NK-92 treated with Interleukin-12 subunit alpha and Interleukin-12 subunit beta, amount 100 ng/mL, for 24 hours (cell line): ENCODE measurements around the gene FMN2.
"Not testable (repeated sequence)": the region's sequence is repeated elsewhere in the genome, so short reads cannot be mapped to it uniquely, and the experiment has no call there.

Experiments used
- DNase-seq: peaks from one replicate; lab custom pipeline; 2025; lab: John Stamatoyannopoulos, UW

The FMN2 gene

DNA sequence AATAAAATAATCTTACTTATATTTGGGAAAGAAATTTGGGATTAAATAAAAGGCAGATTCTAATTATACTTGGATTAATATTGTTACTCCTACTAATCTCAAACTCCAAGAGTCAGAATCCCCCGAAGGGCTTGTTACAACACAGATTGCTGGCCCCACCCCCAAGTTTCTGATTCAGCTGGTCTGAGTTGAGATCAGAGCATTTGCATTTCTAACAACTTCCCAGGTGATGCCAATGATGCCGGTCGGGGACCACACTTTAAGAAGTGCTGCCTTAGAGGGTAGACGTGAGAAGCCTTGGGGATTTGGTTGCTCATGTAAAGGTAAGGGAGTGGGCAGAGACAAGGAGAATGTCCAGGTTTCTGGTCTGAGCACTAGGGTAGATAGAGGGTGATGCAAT is 47.2 kb downstream of the FMN2 start:
- no peak for DNase-seq

- no peak for DNase-seq
Measured at GRCh38 chr1:240139511-240139910, 47.8 kb downstream of the FMN2 start.

- no peak for DNase-seq
Measured at GRCh38 chr1:240145120-240145519, 53.4 kb downstream of the FMN2 start.

DNA sequence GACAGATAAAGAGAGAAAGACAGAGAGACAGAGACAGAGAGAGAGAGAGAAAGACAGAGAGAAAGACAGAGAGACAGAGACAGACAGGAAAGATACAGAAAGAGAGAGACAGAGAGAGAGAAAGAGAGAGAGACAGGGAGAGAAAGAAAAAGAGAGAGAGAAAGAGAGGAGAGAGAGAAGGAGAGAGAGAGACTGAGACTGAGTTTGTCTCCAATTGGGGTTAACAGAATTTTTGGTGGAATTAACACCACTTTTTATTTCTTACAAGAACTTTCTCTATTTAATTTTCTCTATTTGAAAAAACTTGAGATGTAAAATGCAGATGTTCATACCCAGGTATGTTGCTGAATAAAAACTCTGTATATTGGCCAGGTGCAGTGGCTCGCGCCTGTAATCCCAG is 56.6 kb downstream of the FMN2 start:
- no peak for DNase-seq

DNA sequence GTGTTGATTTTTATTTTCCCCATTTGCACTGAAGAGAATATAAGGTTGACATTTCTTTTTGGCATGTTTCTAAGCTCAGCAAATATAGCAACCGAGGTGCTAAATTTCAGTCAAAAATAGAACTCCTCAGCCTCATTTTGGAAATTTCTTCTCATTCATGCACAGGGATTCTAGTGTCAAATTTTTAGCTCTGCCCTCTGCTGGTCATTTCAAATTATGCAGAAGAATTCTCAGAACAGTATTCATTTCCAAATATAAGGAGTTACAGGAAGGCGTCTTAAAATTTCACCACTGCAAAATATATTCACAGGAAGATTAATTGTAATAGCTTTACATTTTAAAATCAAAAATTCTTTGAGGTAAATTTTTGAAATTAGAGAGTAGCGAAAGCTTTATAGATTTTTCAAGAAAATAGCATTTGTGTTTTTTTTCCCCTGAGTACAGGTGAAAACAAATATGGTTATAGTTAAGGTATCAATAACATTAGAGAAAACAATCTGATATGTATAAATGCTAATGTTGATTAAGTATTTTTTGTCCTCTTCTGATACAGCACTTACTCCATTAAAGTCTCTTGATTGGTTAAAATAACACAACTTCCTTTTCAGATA is 57.9 kb downstream of the FMN2 start:
- DNase-seq: no peak

- DNase-seq: peak; percentile 42
Measured at GRCh38 chr1:240151136-240151735, 59.6 kb downstream of the FMN2 start.

GRCh38 chr1:240152611-240153297 is 61.1 kb downstream of the FMN2 start:
- peak; percentile 54 for DNase-seq

DNA sequence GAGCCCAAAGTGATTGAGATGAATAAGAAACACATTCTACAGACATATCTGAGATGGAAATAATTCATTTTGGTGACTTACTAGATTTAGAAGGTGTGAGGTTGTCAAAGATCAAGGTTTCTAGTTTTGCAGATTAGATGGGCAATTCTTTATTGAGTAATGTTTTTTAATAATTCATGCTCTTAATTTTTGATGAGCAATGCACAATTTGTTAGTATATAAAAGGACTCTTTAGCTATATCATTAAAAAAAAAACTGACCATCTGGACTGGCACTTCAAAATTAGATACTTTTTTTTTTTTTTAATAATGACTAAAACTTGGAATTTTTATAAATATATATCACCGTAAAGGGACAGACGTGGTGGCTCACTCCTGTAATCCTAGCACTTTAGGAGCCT is 63.9 kb downstream of the FMN2 start:
- no peak for DNase-seq

DNA sequence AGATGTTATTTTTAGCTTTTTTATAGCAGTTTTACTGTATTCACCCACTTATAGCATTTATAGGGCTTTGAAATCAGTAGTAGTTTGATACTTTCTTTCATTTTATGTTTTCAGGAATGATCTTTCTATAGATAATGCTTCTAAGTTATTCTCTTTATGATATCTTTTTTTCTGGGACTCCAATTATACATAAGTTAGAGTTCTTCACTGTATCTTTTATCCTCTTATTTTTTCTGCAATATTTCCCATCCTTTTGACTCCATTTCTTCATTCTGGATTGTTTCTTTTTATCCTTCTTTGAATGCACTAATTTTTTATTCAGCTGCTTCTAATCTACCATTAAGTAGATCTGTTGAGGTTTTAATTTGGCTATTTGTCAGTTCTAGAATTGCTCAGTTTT is 73.1 kb downstream of the FMN2 start:
- DNase-seq: no peak

DNA sequence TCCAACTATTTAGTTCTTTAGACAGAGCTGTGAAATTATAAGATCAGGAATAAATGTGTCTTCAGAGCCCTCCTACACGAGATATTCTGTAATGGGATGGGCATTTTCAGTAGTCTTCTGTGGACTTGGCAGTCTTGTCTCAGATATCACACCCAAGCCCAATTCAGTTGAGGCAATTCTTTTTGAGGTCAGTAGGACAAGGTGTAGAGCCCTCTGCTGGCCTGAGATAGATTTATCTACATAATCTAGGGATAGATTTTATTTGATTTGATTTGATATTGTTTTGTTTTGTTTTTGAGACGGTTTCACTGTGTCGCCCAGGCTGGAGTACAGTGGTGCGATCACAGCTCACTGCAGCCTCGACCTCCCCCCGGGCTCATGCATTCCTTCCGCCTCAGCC is 77.5 kb downstream of the FMN2 start:
- no peak for DNase-seq

DNA sequence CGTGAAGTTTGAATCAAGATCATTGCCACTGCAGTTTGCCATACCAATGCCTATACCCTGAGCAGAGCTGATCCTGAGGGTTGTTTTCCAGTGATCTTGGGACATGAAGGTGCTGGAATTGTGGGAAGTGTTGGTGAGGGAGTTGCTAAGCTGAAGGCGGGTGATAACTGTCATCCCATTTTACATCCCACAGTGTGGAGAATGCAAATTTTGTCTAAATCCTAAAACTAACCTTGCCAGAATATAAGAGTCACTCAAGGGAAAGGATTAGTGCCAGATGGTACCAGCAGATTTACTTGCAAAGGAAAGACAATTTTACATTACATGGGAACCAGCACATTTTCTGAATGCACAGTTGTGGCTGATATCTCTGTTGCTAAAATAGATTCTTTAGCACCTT is 78.6 kb downstream of the FMN2 start:
- DNase-seq: no peak

- DNase-seq: no peak
Measured at GRCh38 chr1:240170806-240171205, 79.1 kb downstream of the FMN2 start.

DNA sequence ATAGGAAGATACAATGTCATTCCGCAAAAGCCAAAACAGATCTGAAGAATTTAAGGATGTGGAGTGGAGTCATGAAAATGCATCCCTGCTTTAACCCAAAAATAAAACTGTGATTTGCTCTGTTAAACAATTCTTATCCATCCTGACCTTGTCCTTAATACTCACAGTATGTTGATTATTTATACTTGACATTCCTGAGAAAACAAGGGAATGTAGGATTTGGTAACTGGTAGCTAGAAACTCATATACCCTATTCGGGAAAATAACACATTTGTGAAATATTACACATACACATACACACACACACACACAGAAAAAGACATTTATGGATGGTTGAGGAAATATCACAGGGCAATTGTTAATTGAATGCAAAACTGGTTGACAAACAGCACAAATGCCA is 80.2 kb downstream of the FMN2 start:
- no peak for DNase-seq

- DNase-seq: no peak
Measured at GRCh38 chr1:240173836-240174235, 82.2 kb downstream of the FMN2 start.

DNA sequence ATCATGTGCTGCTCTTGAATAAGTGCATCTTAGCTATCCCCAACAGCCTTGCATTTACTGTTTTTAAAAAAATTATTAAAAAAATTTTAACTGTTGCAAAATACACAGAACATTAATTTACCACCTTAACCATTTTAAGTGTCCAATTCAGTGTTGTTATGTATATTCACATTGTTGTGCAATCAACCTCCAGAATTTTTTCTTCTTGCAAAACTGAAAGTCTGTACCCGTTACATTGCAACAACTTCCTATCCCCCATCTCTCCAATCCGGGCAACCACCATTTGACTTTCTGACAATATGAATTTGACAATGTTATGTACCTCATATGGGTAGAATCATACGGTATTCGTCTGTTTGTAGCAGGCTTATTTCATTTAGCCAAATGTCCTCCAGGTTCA is 83.1 kb downstream of the FMN2 start:
- no peak for DNase-seq

DNA sequence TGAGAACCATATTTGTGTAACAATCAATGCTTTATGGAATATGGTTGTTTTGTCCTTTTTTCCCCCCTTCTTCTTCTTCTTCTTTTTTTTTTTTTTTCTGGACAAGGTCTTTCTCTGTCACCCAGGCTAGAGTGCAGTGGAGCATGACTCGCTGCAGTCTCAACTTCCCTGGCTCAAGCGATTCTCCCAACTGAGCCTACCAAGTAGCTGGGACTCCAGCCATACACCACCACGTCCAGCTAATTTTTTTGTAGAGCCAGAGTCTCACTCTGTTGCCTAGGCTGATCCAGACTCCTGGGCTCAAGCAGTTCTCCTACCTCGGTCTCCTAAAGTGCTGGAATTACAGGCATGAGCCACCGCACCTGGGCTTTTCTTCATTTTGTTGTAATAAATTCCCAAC is 86.7 kb downstream of the FMN2 start:
- DNase-seq: no peak

DNA sequence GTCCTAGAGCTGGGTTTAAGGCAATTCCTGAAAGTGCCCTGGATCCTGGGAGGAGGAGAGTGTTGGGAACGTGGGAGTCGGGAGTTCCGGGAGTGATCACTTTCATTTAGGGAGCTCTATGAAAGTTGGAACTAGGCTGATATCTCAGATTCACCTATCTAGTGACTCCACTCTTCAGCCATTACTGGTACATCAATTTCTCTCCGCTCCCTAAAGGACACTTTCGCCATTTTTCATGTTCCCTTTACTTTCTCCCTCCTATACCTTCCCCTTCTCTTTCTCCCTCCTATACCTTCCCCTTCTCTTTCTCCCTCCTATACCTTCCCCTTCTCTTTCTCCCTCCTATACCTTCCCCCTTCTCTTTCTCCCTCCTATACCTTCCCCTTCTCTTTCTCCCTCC is 93.0 kb downstream of the FMN2 start:
- not testable (repeated sequence) for DNase-seq

- DNase-seq: no peak
Measured at GRCh38 chr1:240188139-240188538, 96.5 kb downstream of the FMN2 start.

DNA sequence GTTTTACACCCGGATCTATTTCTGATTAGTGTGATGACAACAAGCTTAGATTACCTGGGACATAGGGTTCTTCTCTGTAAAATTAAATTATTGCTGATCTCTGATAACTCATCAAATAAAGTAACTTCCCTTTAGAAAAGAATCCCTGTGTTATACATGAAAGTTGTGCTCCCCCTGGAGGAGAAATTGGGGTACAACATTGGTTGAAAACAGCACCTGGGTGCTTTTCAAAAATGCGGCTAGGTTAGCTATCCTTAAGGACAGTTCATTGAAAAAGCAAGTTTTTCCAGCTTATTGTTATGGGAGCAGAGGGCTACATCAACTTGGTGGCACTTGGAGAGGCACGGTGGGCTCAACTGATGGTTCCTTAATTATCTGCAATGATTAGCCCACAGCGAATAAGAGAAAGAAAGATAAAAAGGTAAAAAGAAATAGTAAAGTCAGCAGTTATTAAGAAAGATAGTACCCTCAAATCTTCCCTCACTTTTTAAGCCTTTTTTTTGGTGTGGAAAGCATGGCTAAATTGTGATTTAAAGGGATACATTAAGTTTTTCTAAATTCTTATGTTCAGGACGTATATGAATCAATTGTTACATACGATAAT is 97.8 kb downstream of the FMN2 start:
- no peak for DNase-seq

- DNase-seq: peak; percentile 24
Measured at GRCh38 chr1:240190881-240191401, 99.3 kb downstream of the FMN2 start.

DNA sequence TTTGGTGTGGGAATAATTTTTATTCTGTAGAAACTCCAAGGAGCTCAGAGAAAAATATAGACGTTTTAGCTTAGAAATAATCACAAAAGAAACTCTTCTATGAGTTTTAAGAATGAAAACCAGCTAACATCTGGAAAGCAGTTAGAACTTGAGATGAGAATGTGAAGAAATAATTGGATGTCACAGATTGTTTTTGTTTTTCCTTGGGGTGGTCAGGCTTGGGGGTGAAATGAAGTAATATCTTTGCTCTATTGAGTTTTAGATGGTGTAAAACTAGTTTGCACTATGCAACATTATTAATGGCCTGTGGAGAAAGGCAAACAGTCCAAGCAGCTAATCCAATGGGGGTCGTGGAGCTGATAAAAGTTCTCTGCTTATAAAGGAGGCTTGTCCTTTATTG is 101.2 kb downstream of the FMN2 start:
- no peak for DNase-seq

- DNase-seq: no peak
Measured at GRCh38 chr1:240193679-240194078, 102.0 kb downstream of the FMN2 start.

DNA sequence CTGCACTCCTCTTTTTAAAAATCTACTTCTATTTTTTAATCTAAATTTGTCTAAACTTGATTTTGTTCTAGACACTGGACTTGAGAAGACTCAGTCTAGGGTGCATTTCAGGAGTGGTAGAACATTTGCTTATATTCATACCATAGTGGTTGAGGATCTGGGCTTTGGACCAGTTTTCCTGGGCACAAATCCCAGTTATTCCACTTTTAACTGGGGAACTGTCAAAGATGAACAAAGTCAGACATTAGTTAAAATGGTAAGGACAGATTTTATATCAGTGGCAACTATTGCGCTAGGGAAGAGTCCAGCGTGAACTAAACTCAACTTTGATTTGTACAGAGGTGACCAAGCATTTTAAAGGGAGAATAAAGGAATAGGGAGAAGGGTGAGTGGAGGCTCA is 102.4 kb downstream of the FMN2 start:
- no peak for DNase-seq
